ENCODE data around the gene OSBPL2. TPM values are rescaled to one million over a fixed set of nuclear protein-coding genes. Genes with fewer than 3 reads are reported as not detected.

The OSBPL2 gene
- polyA plus RNA-seq, 4 donors: 26.7 to 41.5 (median 34.8) TPM

DNA sequence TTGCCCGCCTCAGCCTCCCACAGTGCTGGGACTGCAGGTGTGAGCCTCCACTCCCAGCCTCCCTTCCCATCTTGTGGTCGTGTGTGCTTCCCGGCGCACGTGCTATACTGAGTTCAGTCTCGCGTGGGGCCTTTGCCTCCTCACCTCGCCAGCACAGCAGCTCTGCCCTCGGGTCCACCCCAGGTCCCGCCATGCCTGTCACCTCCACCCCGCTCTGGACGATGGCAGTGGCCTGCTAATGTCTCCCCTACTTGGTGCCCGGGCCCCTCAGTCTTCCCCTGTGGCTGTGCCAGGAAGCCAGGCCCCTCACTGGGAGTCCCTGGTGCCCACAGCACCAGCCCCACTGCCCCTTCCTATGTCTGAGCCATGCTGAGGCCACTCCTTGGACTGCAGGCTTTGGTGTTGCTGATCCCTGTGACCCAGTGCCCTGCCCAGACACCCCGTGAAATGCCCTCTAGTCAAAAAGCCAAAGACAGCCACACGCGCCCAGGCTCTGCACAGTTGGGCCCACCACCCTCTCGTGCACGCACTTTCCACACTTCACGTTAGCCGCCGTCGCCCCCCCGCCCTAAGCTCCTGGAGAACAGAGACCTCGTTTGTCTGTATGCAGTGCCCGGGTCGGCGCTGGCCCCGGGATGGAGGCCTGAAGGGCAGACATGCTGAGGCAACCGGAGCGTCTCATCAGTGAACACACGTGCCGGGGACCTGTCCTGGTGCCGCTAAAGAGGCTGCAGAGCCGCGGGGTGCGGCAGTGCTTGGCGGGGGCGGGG lies 32.5 kb upstream of the OSBPL2 start:
- no peak for DNase-seq (ENCODE audit: low read depth in 4 of 4, low spot score in 2 of 4)

DNA sequence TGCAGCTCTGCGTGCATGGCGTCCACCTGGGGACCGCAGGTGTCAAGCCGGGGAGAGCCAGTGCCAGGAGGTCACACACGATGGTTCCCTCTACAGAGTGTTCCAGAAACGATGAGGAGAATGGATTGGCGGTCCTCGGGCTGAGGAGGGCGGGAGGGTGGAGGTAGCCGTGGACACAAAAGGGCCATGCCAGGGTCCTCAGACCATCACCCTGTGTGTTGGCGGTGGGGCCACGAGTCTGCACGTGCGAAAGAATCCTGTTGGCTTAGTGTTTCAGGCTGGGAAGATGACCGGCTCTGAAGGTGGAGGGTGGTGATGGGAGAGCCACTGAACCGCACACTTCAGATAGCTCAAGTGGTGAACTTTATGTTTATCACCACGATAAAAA lies 31.9 kb upstream of the OSBPL2 start:
- no peak for DNase-seq (ENCODE audit: low read depth in 4 of 4, low spot score in 2 of 4)

GRCh38 chr20:62208061-62208794 lies 30.1 kb upstream of the OSBPL2 start:
- no peak for DNase-seq (ENCODE audit: low read depth in 4 of 4, low spot score in 2 of 4)

DNA sequence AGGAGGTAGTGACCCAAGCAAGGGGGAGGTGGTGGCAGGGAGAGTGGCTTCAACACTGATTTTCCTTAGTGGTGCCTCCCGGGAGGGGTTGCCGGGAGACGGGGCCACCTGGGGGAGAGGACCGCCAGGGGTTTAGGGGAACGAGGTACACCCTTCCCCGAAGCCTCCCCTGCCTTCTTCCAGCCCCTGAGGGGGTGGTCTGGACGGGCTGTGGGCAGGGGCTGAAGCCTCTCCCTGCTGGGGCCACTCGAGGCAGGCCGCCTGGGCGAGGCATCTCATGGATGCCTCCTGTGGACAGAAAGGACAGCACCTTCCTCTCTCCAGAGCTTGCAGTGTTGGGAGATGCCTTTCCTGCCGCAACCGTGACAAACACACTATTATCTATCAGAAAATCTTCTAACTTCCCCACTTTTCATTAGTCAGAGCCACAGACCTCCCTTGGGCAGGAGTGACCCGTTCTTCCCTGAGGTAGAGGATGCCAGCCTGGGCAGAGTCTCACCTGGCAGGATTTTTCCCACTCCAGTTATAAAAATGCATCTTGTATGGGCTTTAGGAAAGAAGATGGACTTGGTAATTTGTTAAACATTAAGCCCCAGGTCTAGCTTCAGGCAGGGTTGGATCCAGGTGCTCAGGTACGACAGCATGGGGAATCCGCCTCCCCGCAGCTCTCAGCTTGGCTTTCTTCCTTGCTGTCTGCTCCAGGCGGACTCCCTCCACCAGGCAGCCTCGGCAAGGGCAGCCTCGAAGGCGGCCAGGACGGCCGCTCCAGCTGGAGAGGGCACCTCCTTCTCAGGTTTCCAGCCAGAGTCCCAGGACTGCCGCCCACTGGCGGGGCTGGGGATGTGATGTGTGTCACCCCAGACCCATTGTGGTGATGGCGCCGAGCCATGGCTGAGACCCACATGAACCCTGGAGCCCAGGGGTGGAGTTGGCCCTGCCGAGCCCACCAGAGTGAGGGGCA lies 29.2 kb upstream of the OSBPL2 start:
- no peak for DNase-seq (ENCODE audit: low read depth in 4 of 4, low spot score in 2 of 4)

GRCh38 chr20:62209850-62210495 lies 28.3 kb upstream of the OSBPL2 start:
- DNase-seq (ENCODE audit: low read depth in 4 of 4, low spot score in 2 of 4): no peak

GRCh38 chr20:62210496-62210855 lies 27.8 kb upstream of the OSBPL2 start:
- DNase-seq (ENCODE audit: low read depth in 4 of 4, low spot score in 2 of 4): no peak

DNA sequence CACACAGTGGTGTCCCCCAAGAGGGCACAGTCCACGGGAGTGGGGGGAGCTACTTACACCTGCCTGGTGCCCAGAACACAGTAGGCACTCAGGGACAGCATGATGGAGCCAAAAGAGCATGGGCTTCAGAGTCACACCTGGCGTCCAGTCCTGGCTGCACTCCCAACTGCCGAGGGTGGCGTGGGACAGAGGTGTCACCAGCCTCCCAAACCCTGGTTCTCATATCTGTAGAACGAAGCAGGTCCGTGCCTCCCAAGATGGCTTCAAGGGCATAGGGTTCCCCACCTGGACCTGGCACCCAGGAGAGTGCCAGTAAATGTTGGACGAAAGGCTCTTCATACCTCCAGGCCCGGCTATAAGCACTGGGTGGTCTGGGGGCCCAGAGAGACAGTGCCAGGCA lies 27.1 kb upstream of the OSBPL2 start:
- no peak for DNase-seq (ENCODE audit: low read depth in 4 of 4, low spot score in 2 of 4)

DNA sequence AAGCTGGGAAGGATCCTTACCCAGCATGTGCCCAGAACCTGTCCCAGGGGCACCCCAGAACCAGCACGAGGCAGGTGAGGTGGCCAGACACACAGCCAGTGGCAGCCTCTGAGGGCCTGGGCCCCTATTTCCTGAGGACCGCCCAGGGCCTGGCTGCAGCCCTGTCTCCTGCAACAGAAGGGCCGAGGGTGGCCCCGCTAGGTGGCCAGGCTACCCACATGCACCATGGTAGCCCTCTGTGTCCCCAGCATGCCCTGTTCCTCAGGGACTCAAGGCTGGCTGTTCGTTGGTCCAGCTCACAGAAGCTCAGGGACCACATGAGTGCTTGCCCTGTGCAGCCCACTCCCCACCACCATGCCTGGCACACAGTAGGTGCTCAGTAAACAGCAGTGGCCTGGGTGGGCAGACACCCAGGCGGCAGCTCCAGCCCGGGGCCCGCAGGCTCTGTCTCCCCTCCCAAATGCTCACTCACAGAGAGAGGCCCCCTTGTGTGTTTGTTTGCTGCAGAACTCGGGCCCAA lies 26.5 kb upstream of the OSBPL2 start:
- no peak for DNase-seq (ENCODE audit: low read depth in 4 of 4, low spot score in 2 of 4)

GRCh38 chr20:62212299-62212698 lies 26.0 kb upstream of the OSBPL2 start:
- DNase-seq (ENCODE audit: low read depth in 4 of 4, low spot score in 2 of 4): no peak

GRCh38 chr20:62214067-62214466 lies 24.3 kb upstream of the OSBPL2 start:
- DNase-seq (ENCODE audit: low read depth in 4 of 4, low spot score in 2 of 4): no peak

DNA sequence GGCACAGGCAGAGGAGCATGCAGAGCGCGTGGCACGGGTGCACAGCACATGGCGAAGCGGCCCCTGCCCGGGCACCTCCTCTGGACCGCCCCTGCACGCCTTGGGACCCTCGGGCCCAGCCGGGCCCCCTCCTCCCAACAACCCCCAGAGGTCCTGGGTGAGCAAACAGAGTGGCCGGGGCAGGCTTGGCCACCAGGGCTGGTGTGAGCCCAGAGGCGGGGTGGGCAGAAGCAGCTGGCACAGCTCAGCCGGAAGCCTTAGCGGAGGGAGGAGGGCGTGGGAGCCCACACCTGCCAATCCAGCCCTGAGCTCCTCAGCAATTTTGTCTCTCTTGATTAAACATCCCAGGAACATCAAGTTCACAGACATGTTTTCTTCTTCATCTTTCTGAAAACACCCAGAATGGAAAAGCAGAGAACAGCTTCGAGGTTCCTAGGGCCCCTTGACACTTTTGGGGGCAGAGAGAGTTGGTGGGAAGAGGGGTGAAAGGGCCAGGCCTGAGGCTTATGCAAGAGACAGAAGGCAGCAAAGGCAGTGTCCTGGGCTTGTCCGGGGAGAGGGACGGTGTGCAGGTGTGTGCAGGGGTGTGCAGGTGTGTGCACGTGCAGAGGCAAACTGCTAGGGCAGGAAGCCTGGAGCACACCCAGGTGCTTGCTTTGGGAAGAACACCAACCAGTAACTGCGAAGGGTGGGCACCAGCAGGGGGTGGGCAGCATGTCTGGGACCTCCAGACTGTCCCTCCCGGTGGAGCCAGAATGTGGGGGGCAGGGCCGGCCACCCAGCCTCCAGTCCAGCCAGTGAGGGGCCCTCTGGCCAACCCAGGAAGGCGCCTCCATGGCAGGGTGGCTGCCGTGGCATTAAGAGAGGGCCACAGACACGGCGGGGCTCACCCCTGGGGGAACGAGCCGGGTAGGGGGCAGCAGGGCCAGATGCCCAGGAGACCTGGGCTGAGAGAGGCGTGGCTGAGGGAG lies 23.0 kb upstream of the OSBPL2 start:
- no peak for DNase-seq (ENCODE audit: low read depth in 4 of 4, low spot score in 2 of 4)

- no peak for DNase-seq (ENCODE audit: low read depth in 4 of 4, low spot score in 2 of 4)
Observed at GRCh38 chr20:62215991-62216635, 22.2 kb upstream of the OSBPL2 start.

DNA sequence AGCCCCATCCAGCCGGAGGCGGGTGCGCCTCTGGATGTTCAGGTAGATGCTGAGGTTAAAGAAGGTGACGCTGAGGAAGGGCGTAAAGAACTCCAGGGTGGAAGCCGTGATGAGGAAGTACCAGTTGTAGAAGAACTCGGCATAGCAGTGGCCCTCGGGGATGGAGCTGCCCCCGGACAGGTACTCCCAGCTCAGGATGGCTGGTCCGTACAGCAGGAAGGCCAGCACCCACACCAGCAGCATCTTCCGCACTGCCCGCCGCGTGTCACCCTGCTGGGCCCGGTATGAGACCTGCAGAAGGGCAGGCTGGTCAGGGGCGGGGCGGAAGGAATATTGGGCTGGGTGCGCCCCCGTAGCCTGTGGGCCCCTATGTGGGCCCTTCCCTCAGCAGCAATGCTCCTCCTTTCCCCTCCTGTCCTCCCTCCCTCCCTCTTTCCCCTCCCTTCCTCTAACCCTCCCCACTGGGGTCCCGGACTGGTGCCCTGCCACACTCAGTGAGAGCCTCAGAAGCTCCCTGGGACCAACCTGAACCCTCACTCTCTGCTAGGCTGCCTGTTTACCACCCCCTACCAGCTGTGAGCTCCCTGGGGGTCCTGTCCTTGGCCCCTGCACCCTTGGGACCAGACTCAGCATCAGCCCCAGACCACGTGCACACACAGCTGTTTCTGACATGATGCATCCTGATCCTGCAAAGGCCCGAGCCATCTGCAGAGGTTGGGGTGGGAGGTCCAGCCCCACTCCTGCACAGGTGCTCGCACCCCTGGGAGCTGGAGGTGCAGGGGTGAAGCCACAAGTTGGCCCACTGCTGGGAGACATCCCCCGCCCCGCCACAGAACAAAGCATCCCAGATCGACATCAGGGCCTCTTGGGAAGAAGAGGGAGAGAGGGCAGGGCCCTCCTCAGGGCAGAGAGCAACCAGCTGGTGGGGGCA lies 21.4 kb upstream of the OSBPL2 start:
- DNase-seq (ENCODE audit: low read depth in 4 of 4, low spot score in 2 of 4): no peak

DNA sequence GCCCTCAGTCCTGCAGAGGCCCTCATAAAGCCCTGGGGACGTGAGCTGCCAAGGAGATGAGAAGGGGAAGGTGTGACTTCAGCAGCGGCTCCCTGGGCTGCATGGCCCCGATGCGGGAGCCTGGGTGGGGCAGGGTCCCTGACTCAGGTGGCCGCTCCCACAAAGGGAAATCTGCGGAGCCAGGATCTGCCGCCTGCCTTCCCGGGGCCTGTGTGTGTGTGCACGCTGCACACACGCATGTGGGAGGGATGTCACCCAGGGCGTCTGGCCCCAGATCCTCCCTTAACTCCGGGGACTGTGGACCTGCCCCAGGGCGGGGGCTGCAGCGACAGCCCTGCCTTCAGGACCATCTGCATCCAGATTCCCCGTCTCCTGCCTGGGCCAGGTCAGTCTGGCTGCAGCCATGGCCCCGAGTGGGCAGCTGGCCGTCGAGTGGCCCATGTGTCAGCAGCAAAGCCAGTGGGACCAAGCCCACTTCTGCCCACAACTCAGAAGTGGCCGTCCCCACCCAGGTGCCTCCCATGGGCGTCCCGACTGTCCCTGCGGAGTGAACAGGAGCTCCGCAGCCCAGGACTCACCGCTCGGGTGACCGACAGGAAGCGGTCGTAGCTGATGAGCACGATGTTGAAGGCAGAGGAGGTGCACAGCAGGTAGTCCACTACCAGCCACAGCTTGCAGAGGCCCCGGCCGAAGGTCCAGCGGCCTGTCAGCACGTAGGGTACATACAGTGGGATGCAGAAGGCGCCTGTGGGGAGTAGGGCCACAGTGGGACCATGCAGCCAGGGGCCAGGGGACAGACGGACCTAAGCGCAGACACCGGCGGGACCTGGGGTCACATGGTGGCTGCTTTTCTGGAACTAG lies 20.2 kb upstream of the OSBPL2 start:
- no peak for DNase-seq (ENCODE audit: low read depth in 4 of 4, low spot score in 2 of 4)

GRCh38 chr20:62219101-62219991 lies 19.0 kb upstream of the OSBPL2 start:
- DNase-seq (ENCODE audit: low read depth in 4 of 4, low spot score in 2 of 4): no peak
